ENCODE data around the gene RGPD6.
"Not testable (repeated sequence)": the region's sequence is repeated elsewhere in the genome, so short reads cannot be mapped to it uniquely, and the experiment has no call there.

- TF ChIP-seq CTCF, POLR2AphosphoS5 (IDR thresholded peaks at IDR 0.05): not testable (repeated sequence)
Observed at GRCh38 chr2:110609843-110610612, 33.0 kb upstream of the RGPD6 start.
